HG03354 (cell line): ENCODE measurements around the gene ILF3.
"Not testable (repeated sequence)": the region's sequence is repeated elsewhere in the genome, so short reads cannot be mapped to it uniquely, and the experiment has no call there.

ENCODE experiments used
- ATAC-seq: cut with Tn5 transposase; IDR thresholded peaks from one replicate; pipeline ENCODE4 v1.9.1; 2021; ENCODE audit warnings: mild to moderate bottlenecking; ENCODE audit not compliant: unreplicated experiment, poor library complexity, severe bottlenecking

Gene ILF3

DNA sequence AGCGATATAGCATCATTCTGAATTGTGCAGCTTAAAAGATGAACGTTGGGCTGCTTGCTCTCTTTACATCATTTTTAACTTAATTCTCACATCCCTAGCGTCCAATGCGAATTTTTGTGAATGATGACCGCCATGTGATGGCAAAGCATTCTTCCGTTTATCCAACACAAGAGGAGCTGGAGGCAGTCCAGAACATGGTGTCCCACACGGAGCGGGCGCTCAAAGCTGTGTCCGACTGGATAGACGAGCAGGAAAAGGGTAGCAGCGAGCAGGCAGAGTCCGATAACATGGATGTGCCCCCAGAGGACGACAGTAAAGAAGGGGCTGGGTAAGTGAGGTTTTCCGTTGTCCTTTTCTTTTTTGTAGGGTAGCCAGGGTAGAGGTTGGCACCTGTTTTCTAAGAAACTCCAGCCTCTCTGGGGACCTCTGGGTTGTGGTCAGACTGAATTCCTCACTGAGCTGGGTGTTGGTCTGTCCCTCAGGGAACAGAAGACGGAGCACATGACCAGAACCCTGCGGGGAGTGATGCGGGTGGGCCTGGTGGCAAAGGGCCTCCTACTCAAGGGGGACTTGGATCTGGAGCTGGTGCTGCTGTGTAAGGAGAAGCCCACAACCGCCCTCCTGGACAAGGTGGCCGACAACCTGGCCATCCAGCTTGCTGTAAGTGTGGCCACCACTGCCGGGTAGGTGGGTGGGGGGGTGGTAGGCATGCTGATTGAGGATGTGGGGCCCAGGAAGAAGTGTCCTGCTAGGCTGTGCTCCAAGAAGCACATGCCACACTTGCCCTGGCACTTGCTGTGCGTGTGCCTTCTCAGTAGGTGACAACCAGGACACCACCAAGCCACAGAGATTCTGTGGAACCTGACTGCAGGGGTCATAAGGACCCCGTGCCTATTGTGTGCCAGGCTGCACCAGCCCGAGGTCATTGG is 17.0 kb downstream of the ILF3 start:
- no peak for ATAC-seq

DNA sequence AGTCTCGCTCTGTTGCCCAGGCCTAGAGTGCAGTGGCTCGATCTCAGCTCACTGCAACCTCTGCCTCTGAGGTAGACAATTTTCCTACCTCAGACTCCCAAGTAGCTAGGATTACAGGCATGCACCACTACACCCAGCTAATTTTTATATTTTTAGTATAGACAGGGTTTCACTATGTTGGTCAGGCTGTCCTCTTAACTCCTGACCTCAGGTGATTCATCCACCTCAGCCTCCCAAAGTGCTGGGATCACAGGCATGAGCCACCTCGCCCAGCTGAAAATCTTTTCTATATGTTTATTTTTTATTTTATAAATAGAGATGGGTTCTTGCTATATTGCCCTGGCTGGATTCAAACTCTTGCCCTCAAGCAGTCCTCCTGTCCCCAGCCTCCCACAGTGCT is 17.8 kb downstream of the ILF3 start:
- not testable (repeated sequence) for ATAC-seq

DNA sequence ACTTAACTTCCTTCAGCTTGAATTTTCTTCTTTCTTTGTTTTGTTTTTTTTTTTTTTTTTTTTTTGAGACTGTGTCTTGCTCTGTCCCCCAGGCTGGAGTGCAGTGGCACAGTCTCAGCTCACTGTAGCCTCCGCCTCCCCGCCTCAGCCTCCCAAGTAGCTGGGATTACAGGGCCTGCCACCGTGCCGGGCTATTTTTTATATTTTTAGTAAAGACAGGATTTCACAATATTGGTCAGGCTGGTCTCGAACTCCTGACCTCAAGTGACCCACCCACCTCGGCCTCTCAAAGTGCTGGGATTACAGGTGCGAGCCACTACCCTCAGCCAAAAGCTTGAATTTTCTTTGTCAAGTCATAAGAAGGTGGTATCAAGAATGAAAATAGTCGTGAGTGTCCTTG is 21.1 kb downstream of the ILF3 start:
- not testable (repeated sequence) for ATAC-seq

DNA sequence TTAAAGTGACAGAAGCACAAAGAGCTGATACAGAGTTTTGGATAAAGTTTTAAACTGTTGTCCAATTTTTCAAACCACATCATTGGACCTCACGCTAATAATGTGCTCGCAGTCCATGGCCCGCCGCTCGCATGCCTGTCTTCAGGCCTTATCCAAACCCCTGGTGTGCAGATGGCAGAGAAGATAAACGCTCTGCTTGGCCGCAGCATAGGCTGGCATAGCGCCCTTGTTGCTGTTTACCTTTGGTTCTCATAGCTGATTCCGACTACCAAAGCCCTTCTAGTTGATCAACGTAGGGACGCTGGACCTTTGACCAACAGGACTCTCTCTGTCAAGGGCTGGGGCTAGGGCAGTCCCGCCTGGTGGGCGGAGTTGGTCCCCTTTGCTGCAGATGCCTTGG is 23.6 kb downstream of the ILF3 start:
- ATAC-seq = no peak

DNA sequence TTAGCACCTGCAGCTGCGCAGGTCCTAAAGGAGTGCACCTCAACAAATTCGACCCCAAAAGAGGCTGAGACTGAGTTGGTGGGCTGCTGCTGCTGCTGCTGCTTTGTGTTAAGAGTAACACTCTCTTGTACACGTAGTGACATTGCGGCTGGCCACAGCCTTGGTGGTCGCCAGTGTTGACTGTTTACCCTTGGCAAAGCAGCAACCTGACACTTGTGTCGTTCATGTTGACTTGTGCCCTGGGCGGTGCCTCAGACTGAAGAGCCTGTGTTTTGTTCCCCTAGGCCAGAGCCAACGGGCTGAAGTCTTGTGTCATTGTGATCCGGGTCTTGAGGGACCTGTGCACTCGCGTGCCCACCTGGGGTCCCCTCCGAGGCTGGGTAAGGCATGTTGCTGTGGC is 24.7 kb downstream of the ILF3 start:
- no peak for ATAC-seq

DNA sequence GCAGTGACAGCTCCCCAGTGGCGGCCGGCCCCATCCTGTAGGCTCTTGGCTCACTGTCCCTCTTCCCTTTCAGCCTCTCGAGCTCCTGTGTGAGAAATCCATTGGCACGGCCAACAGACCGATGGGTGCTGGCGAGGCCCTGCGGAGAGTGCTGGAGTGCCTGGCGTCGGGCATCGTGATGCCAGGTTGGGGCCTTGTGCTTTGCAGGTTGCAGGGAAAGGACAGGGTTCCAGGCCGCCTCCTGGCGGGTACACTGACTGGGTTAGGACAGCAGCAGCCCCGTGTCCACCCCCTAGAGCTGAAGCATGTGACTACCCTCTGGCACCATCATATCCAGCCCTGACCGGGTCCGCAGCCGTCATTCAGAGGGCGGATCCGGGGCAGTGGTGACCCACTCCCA is 25.6 kb downstream of the ILF3 start:
- no peak for ATAC-seq

DNA sequence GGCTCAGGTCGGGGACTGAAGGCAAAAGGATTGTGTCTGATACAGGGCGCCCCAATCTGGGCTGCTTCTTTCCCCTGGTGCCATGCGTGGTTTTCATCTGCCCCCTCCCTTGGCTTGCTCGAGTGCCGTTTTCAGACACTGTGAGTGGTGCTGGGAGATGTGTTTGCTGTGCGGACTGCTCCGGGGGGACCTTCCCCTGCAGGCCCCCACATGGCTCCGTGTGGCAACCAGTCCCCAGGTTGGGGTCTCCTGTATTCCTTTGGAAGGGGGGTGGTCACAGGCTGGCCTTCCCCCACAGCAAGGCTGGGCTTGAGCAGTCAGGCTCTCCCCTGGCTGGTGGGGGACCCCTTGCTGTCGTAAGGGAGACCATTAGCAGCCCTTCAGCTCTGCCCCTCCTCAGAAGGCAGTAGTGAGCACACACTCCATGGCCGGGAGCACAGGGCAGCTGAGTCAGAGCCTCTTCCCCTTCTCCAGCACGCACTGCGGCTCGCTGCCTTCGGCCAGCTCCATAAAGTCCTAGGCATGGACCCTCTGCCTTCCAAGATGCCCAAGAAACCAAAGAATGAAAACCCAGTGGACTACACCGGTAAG is 26.5 kb downstream of the ILF3 start:
- ATAC-seq = no peak

DNA sequence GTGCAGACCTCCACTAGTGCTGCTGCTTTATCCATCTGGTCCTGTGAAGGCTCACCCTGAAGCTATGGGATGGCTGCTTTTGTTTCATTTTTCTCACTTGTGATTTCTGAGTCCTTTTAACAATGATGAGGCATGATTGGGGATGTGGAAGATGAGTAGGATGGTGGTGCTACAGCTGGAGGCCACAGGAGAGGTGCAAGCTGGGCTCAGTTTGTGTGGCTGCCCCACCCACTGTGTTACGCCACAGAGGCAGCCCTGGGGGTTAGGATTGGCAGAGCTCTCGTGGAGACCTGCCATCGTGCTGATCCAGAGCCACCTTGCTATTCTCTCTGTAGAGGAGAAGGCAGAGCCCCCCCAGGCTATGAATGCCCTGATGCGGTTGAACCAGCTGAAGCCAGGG is 27.5 kb downstream of the ILF3 start:
- ATAC-seq = no peak

DNA sequence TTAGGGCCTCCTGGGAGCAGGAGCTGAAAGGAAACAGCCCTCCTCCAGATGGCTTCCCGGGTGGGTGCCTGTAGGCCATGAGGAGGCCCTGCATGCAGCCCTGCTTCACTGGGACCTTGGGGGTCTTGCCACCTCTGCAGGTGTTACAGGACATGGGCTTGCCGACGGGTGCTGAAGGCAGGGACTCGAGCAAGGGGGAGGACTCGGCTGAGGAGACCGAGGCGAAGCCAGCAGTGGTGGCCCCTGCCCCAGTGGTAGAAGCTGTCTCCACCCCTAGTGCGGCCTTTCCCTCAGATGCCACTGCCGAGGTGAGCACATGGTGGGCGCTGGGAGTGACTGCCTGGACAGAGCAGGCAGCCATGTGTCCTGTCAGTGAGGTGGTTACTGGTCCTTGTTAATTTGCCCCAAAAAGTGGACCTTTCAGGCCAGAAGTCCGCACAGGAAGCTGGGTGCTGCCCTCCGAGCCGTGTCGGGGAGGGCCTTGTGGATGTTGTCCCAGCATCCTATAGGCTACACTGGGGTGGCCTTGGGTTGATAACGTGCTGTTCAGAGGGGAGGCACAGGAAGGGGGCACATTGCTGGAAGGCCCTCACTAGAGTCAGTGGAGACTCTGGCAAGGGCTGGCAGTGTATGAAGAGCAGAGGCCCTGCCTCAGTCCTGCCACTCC is 28.4 kb downstream of the ILF3 start:
- ATAC-seq = no peak

DNA sequence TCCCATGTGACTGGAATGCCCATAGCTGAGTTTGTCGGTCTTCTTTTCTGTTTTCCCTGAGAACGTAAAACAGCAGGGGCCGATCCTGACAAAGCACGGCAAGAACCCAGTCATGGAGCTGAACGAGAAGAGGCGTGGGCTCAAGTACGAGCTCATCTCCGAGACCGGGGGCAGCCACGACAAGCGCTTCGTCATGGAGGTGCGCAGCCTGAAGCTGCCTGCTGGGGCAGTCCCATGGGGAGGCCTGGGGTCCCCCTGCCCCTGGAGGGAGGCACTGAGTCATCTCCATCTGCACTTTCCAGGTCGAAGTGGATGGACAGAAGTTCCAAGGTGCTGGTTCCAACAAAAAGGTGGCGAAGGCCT is 28.9 kb downstream of the ILF3 start:
- no peak for ATAC-seq

DNA sequence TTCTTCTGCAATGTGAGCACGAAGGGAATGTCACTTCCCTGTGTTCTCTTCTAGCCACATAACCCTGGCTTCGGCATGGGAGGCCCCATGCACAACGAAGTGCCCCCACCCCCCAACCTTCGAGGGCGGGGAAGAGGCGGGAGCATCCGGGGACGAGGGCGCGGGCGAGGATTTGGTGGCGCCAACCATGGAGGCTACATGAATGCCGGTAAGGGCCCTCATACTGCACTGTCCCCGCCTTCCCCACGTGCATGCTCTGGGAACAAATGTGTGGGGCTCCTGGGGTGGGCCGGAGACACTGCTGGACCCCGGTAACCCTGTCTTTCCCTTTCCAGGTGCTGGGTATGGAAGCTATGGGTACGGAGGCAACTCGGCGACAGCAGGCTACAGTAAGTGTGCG is 29.4 kb downstream of the ILF3 start:
- ATAC-seq = no peak

DNA sequence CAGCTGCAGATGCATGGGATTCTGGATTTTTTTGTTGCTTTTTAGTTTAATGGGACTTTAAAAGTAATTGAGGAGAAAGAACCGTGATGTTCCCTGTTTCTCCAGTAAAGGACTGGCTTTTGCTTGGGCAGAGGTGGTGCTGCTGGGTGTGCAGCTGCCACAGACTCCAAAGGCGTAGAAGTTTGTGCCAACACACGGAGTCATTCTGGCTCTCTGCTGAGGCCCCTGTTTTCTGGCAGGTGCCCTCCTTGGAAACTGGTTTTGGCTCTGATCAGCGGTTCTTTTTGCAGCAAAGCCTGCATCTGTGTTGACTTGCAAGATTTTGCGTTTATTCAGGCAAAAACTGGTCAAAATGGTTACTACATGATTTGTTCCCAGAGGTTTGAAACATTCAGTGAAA is 31.1 kb downstream of the ILF3 start:
- ATAC-seq = no peak

DNA sequence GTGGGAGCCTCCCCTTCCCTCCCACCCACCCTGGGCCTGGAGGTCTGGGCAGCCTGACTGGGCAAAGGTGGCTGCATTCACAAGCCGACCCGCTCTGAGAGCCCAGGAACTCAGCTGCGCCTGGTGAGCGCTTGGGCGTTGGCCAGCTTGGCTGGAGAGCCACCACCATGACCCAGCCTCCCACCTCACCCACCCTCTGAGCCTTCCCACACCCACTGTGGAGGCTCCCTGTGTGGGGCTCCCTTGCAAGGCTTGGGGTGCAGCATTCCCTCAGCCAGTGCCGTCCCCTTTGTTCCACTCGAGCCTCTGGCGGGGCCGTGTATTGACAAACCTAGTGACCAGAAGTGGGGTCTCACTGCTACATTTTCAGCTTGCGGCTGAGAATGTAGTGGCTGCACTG is 32.0 kb downstream of the ILF3 start:
- no peak for ATAC-seq

DNA sequence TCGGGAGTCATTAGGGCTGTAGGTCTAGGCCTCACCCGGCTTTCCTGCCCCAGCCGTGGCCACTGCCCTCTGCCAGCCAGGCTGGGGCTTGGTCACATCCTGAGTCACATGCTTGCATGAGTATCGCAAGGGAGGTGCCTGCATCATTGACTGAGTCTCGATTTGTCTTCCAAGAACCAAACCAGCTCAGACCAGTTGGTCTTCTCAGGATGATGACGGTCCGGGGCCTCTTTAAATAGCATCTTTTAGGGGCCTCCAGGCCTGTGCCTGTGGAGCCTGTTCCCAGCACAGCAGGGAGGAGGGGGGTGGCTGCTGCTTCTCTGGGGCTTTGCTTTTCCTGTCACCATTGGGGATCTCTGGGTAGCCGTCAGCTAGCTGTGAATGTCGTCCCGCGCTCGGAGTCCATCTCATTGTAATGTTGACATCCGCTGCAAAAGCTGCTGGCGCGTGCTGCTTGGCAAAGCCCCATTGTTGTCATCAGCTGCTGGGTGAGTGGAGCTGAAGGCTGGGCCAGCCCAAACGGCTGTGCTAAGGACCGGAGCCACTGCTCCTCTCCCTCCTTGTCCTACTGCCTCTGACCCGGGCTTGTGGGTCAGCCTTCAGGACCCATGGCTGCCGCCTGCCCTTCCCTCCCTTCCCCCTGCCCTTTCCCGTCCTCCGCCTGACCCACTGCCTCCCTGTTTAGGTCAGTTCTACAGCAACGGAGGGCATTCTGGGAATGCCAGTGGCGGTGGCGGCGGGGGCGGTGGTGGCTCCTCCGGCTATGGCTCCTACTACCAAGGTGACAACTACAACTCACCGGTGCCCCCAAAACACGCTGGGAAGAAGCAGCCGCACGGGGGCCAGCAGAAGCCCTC is 32.7 kb downstream of the ILF3 start:
- no peak for ATAC-seq

DNA sequence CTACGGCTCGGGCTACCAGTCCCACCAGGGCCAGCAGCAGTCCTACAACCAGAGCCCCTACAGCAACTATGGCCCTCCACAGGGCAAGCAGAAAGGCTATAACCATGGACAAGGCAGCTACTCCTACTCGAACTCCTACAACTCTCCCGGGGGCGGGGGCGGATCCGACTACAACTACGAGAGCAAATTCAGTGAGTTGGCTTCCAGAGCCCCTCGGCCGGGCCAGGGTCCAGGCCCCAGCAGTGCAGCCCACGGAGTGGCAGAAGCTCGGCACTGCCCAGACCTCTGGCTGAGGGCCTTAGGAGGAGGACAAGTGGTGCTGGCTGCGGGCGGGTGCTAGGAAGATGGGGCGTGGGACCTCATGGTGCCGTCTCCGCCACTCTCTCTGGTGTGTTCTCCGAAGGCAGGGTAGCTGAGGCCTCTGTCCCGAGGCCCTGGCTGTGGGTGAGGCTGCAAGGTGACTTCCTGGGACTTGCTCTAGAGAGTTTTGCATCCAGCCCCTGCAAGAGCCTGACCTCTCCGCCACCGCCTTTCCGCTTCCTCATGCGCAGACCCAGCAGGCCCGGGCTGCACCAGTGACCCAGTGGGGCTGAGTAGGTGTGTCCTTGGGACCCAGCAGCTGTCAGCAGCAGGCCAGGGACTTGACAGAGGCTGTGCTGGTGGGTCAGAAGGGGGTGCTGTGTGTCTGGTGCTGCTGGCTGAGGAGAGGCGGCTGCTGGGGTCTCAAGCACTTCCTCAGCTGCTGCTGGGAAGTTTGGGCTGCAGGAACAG is 33.6 kb downstream of the ILF3 start:
- ATAC-seq = no peak

DNA sequence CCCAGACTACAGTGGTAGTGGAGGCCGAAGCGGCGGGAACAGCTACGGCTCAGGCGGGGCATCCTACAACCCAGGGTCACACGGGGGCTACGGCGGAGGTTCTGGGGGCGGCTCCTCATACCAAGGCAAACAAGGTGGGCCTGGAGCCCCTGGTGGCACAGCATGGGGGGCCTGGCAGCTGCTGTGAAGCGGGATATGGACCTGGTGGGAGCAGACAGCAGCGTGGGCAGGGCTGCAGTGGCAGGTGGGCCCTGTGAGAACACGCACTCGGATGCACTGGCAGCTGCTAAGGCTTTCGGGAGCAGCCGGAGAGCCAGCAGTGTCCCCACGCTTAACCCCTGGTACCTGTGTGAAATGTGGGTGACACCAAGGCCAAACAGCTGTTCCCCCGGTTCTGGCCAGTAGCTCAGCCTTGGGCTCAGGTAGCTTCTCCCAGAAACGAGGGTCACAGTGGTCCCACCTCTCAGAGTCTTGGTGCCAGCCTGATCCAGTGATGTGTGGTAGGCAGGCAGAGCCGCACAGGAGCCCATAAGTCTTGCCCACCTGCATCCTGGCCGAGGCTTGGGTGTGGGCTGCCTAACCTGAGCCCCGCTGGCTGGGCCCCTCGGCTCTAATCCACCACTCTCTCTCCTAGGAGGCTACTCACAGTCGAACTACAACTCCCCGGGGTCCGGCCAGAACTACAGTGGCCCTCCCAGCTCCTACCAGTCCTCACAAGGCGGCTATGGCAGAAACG is 34.6 kb downstream of the ILF3 start:
- no peak for ATAC-seq

DNA sequence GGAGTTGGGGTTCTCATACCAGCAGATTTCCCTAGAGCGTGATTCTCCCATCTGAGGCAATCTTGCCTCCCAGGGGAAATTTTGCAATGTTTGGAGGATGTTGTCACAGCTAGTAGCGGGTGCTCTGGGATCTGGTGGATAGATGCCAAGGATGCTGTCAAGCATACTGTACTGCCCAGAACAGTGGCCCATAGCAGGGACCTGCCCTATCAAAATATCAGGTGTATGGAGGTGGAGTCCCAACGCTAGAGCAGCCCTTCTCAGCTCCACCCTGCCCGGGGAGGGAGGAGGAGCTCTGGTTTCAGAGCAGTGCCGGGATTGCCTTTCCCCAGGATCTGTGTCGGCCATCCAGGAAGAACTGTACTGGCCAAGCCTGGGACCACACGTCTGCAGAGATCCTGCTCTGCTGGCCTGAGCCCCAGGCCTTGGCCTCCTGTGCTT is 36.2 kb downstream of the ILF3 start:
- ATAC-seq = no peak

DNA sequence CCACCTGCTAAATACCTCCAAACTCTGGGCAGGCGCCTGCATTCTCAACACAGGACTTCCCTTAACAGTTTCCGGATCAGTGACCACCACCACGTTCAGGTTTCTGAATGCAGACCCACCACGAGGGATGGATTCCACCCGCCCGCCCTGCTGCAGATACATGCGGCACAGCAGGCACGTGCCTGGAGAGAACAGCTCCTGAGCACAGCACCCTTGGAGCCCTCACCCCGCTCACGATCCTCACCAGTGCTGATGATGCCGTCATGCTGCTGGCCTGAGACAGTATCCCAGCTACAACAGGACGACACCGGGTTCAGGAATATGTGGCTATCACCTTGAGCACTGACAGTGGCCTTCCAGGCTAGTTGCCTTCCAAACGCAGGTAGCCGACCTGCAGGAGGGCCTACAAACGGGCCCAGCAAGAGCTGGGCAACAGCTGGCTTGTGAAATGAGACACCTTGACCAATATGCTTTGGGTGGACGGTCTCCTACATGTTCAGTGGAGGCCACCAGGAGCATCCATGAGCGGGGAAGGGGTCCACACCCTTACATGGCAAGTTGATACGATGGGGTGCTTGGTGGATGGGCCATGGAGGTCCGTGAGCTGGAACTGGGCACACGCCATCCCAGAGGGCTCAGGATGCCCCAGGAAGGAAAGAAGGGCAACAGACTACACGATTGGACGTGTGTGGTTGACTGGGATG is 37.2 kb downstream of the ILF3 start:
- ATAC-seq = no peak
